Epithelial cell of esophagus (primary cell): Measurements from ENCODE around the gene SCO2.

Experiments used
- DNase-seq: peaks from one replicate; pipeline ENCODE4 v3.0.0; 2010; ENCODE audit warnings: low read depth
- H3K4me3 ChIP-seq: 2 replicates; pipeline ENCODE4 v1.5.1; 2011; ENCODE audit warnings: mild to moderate bottlenecking, low read length, control low read depth
- CTCF ChIP-seq: IDR thresholded peaks from 2 replicates; pipeline ENCODE4 v1.5.1; 2011; ENCODE audit warnings: low read depth, mild to moderate bottlenecking, low read length, control low read depth, inconsistent platforms; ENCODE audit not compliant: insufficient read depth; ENCODE audit errors: missing control alignments

SCO2 gene

GRCh38 chr22:50503475-50504145 lies 21.8 kb downstream of the SCO2 start:
- peak; percentile 4 for TF ChIP-seq CTCF
- H3K4me3 ChIP-seq = no peak overlapping the region
- DNase-seq = no peak

GRCh38 chr22:50502628-50503474 lies 22.5 kb downstream of the SCO2 start:
- H3K4me3 ChIP-seq = no peak overlapping the region
- TF ChIP-seq CTCF = no peak
- no peak for DNase-seq

DNA sequence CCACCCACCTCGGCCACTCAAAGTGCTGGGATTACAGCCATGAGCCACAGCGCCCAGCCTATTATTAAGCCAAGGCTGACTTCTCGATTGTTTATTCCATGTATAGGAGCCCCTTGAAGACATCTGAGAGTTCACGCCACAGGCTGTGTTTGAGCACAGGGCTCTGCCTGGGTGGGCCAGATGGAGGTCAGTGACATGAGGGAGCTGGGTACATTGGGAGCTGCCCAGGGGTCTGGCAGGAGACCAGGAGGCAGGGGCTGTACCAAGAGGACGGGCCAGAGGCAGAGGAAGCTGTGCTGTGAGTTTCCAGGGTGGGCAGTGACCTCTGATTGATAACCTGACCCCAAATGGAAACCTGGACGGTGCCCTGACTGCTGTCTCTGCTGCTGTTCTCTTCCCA lies 23.3 kb downstream of the SCO2 start:
- no peak overlapping the region for H3K4me3 ChIP-seq
- TF ChIP-seq CTCF = no peak
- no peak for DNase-seq

DNA sequence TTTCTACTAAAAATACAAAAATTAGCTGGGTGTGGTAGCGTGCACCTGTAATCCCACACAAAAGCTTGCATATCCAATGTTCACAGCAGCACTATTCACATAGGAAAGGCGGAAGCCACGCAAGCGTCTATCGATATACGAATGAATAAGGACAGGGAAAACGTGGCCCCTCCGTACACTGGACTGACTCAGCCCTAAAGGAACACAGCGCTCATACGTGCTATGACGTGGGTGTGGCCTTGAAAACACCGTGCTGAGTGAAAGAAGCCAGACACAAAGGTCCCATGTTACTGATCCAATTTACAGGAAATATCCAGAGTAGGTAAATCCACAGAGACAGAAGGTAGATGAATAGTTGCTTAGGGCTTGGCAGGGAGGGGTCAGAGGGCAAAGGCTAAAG lies 24.9 kb downstream of the SCO2 start:
- no peak for TF ChIP-seq CTCF
- DNase-seq = no peak
- no peak overlapping the region for H3K4me3 ChIP-seq

- peak; percentile 76 for TF ChIP-seq CTCF
- DNase-seq = peak; percentile 73
- H3K4me3 ChIP-seq = no peak overlapping the region
These were observed 27.0 kb downstream of the SCO2 start for GRCh38 chr22:50498322-50498890.

- no peak for TF ChIP-seq CTCF
- H3K4me3 ChIP-seq = no peak overlapping the region
- no peak for DNase-seq
These were observed 28.3 kb downstream of the SCO2 start for GRCh38 chr22:50497093-50497492.
